HG03520 (cell line): Measurements from ENCODE around the gene AK4.

Experiments
- ATAC-seq: cut with Tn5 transposase; IDR thresholded peaks from one replicate; pipeline ENCODE4 v1.9.1; 2021; ENCODE audit warnings: mild to moderate bottlenecking, moderate library complexity; ENCODE audit not compliant: unreplicated experiment

Gene AK4

GRCh38 chr1:65243491-65243890 is 95.5 kb downstream of the AK4 start:
- ATAC-seq: no peak

DNA sequence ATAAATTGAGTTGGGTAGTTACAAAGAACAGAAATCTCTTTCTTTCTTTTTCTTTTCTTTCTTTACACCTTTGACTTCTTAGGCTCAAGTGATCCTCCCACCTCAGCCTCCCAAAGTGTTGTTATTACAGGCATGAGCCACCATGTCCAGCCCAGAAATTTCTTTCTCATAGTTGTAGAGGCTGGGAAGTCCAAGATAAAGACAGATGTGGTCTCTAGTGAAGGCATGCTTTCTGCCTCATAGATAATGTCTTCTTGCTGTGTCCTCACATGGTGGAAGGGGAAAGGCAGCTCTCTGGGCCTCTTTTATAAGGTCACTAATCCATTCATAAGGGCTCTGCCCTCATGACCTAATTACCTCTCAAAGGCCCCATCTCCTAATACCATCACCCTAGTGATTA is 97.3 kb downstream of the AK4 start:
- no peak for ATAC-seq

- no peak for ATAC-seq
These were observed 99.7 kb downstream of the AK4 start for GRCh38 chr1:65247419-65248359.

- ATAC-seq: no peak
These were observed 102.8 kb downstream of the AK4 start for GRCh38 chr1:65250826-65251225.

GRCh38 chr1:65253800-65254319 is 105.9 kb downstream of the AK4 start:
- peak; percentile 23 for ATAC-seq

GRCh38 chr1:65254320-65255034 is 106.5 kb downstream of the AK4 start:
- peak; percentile 93 for ATAC-seq

DNA sequence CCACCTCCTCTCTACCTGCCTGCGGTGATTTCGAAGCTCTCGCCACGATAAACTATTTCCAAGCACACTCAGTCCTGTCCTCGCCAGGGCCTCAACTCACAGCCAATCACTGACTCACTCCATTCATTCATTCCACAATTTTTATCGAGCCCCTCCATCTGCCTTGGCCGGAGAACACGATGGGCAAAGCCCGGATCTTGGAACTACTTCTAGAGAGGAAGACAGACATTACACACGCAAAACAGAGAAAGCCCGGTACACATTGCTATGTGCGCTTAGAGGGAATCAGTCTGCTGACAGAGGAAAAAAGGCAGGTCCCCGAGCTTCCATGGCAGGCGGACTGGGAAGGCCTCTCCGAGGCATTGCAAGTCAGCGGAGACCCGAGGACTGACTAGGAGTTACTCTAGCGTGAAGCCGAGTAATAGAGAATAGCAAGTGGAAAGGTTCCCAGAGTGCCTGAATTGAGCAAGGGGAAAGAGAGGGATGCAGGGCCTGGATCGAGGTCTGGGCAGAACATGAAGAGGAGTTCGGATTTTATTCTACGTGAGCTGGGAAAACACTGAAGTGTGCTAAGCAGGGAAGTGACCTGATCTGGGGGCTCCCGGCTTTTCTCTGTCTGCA is 107.1 kb downstream of the AK4 start:
- ATAC-seq: no peak

GRCh38 chr1:65255656-65256050 is 107.7 kb downstream of the AK4 start:
- ATAC-seq: no peak

DNA sequence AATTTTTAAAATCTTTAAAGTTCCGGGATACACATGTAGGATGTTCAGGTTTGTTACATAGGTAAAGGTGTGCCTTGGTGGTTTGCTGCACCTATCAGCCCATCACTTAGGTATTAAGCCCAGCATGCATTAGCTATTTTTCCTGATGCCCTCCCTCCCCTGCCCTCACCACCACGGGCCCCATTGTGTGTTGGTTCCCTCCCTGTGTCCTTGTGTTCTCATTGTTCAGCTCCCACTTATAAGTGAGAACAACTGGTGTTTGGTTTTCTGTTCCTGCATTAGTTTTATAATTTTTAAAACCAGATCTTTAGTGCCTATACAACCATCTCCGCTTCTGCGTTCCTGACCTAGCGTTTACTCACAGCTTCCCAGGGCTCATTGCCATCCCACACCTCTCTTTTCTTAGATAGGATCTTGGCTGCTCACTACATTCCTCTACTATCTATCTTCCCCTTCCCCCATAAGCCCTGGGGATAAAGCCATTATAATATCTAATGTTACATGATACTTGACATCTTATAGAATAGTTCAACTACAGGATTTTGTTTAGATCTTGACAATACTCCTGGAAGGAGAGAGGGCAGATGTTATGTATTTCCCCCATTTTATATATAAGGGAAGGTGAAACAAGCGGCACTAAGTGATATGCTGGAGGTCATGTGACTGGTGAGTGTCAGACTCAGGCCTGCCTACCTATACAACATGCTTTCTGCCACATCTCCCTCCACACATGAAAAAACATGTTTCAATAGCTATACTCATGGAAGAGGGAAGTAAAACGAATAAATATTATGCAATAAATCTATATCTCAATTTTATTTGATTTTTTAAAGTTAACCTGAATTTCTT is 109.1 kb downstream of the AK4 start:
- ATAC-seq: no peak

GRCh38 chr1:65258106-65258505 is 110.1 kb downstream of the AK4 start:
- no peak for ATAC-seq

- no peak for ATAC-seq
These were observed 111.8 kb downstream of the AK4 start for GRCh38 chr1:65259816-65260215.

GRCh38 chr1:65260851-65261473 is 113.0 kb downstream of the AK4 start:
- no peak for ATAC-seq

GRCh38 chr1:65263286-65263685 is 115.3 kb downstream of the AK4 start:
- ATAC-seq: no peak

- no peak for ATAC-seq
These were observed 116.4 kb downstream of the AK4 start for GRCh38 chr1:65264197-65264929.

DNA sequence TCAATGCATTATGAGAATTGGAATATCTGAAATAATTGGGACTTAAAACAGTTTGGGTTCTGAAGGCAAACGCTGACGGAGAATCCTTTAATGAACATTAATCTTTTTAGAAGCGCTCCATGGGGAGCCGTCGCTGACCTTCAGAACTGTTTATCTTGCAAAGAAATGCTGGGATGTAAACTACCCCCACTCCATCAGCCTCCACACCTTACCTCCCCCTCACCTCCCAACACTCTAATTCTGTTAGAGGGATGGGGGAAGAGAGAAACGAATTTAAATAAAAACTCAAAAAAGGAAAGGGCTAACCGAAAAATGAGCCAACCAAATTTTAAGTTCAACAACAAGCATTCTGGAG is 117.3 kb downstream of the AK4 start:
- ATAC-seq: no peak

DNA sequence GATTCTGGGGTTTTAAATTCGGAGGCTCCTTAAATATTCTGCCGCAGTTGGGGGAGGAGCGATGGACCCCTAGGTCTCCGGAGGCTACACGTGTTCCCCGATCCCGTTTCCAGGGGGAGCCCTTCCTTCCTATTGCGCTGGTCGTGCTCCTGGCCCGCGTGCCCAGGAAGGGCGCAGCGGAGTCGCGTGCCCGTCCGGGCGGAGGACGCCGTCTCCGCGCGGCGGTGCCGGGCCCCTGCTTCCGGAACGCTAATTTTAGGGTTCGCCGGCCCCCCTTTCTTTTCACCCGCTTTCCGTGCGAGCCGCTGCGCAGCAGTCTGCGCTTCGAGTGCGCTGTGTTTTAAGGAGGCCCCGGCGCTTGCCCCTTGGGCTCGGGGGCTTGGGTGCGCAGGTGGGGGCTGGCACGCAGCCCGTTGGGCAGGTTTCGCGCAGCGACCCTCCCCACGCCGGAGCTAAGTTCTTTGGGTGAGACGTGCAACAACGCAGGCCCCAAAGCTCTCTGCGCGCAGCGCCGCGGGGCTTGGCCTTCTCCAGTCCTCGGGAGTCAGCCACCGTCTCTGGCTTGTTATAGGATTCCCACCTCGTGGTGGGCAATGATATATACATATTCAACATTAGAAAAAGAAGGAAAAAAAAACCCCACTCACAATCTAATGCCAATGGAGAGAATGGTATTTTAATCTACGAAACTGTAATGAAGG is 117.8 kb downstream of the AK4 start:
- ATAC-seq: peak; percentile 69

DNA sequence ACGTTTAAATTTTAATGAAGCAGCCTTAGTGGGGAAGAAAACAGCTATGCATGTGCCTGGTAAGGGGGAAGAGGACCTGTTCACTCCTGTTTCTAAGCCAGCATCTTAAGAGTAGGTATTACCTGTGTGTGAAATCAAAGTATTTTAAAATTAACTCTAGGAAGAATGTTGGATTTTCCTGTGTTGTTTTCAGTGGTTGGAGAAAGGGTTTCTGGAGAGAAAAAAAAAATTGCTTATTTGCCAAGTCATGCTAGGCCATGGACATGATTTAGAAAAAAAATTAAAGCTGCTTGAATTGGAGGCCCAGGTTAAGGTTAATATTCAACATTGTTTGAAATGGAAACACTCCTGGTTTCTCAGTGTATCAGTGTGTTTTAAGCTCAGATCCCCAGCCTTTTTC is 118.5 kb downstream of the AK4 start:
- no peak for ATAC-seq

GRCh38 chr1:65267271-65267670 is 119.3 kb downstream of the AK4 start:
- ATAC-seq: no peak

- ATAC-seq: no peak
These were observed 119.7 kb downstream of the AK4 start for GRCh38 chr1:65267683-65268082.
